Progenitor cell of endocrine pancreas (in vitro differentiated cells): ENCODE data around the gene TARBP2. TPM values are rescaled to one million over a fixed set of nuclear protein-coding genes. Genes with fewer than 3 reads are reported as not detected.
A peak's percentile ranks its signal among the peaks of the same experiment; 100 is the strongest.

Source experiments
- DNase-seq: peaks from one replicate; pipeline ENCODE4 v3.0.0; 2021; ENCODE audit warnings: low spot score; ENCODE audit not compliant: unreplicated experiment
- H3K27ac Mint-ChIP-seq: 2 replicates; pipeline ENCODE4 v1.8.0; 2021; ENCODE audit warnings: mild to moderate bottlenecking, moderate library complexity, mixed read lengths
- H3K27me3 Mint-ChIP-seq: 2 replicates; pipeline ENCODE4 v1.8.0; 2021; ENCODE audit warnings: mixed read lengths
- H3K36me3 Mint-ChIP-seq: 2 replicates; pipeline ENCODE4 v1.8.0; 2022; ENCODE audit warnings: mixed read lengths; ENCODE audit not compliant: insufficient read depth
- H3K4me1 Mint-ChIP-seq: 2 replicates; pipeline ENCODE4 v1.8.0; 2021; ENCODE audit warnings: low read depth, mixed read lengths
- H3K4me3 Mint-ChIP-seq: 2 replicates; pipeline ENCODE4 v1.8.0; 2021; ENCODE audit warnings: low read depth, mild to moderate bottlenecking, moderate library complexity, mixed read lengths
- H3K9me3 Mint-ChIP-seq: 2 replicates; pipeline ENCODE4 v1.8.0; 2021; ENCODE audit warnings: low read depth, mixed read lengths
- CTCF ChIP-seq: fragments of 200-600 bp; sonication (generic); IDR thresholded peaks from one replicate; pipeline ENCODE4 v1.5.0; 2021; ENCODE audit warnings: antibody characterized with exemption, mild to moderate bottlenecking; ENCODE audit not compliant: unreplicated experiment
- long read RNA-seq: library from polyadenylated mRNA; unstranded; transcript quantifications from one replicate; pipeline ENCODE4 v2.0.0, GENCODE V29; 2020
- total RNA-seq: library from RNA; stranded (reverse); gene quantifications from 2 replicates; pipeline ENCODE4 v1.2.1, GENCODE V29; 2021

TARBP2 gene
- 60.2 and 61.5 TPM in 2 replicates for total RNA-seq
- long read RNA-seq, transcript TARBP2-202 (9 exons, 1,402 nt), result minor isoform, 7 of 45 reads
- long read RNA-seq, transcript TARBP2-201 (9 exons, 1,867 nt), result major isoform, 20 of 45 reads
- long read RNA-seq, partial matches to known transcripts, result 3 of 45 reads
- long read RNA-seq, other reads (novel, unspliced or antisense), result 14 of 45 reads

DNA sequence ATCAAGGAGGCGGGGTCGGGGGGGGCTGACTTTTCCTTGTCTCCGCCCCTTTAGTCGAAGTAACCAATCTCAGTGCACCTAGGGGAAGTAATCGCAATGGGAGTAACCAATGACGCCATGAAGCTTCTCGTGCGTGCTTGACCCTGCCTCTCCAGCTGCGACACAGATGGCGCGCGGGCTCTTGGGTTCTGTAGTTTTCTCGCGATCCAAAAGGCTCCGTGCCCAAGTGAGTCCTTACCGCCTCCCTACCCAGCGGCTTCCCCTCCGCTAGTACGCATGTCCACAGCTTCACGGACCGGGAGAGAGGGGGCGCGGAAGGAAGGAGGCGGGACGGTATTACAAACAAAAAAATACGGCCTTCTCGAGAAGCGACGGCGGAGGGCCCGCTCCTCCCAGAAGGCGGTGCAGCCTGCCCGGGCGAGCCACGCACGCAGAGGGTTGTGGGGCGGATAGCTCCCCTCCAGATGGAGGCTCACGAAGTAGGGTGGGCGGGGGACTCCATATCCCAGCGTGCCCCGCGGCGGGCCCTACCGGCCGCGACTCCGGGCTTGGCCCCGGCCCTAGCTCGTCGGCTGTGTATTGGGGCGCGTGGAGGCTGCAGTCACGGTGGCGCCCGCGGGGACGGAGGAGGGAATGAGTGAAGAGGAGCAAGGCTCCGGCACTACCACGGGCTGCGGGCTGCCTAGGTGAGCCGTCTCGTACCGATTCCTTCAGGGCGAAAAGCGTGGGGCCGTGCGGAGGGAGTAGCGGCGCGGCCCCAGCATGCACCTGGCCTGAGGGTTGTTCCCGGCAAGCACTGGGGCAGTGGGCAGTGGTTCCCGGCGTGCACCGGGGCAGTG lies at the start of gene TARBP2:
Gene TARBP2 (plus strand): TSS at position 508 of the 839 bp plus-strand sequence. CDS start 126 bp downstream, at position 634.
- no peak for TF ChIP-seq CTCF
- H3K9me3 Mint-ChIP-seq, result no peaks in the 10 kb centered on the region
- H3K4me1 Mint-ChIP-seq, result peaks cover 22% of the 10 kb centered on the region
- H3K4me3 Mint-ChIP-seq, result peak within 1 kb of the TSS; percentile 90
- peak; percentile 94 for DNase-seq
- peak within 1 kb of the TSS; percentile 98 for H3K27ac Mint-ChIP-seq
- no peaks in the 10 kb centered on the region for H3K36me3 Mint-ChIP-seq
- no peaks in the 10 kb centered on the region for H3K27me3 Mint-ChIP-seq

GRCh38 chr12:53451661-53452158 lies 49.4 kb upstream of the TARBP2 start, which contains the start of gene PCBP2:
Gene PCBP2, plus strand, starts transcription at chr12:53452102. Its CDS starts 2,699 bp downstream, at chr12:53454801.
- H3K4me3 Mint-ChIP-seq, result peak within 1 kb of the TSS; percentile 98
- H3K27me3 Mint-ChIP-seq, result no peaks in the 10 kb centered on the region
- DNase-seq, result peak; percentile 96
- H3K36me3 Mint-ChIP-seq, result peaks cover 24% of the 10 kb centered on the region
- H3K27ac Mint-ChIP-seq, result peak within 1 kb of the TSS; percentile 100
- H3K4me1 Mint-ChIP-seq, result peaks cover 25% of the 10 kb centered on the region
- TF ChIP-seq CTCF, result peak; percentile 81
- H3K9me3 Mint-ChIP-seq, result no peaks in the 10 kb centered on the region

GRCh38 chr12:53452159-53453077 lies 48.7 kb upstream of the TARBP2 start:
- H3K9me3 Mint-ChIP-seq, result no peaks in the 10 kb centered on the region
- peak overlapping the region; percentile 98 for H3K4me3 Mint-ChIP-seq
- peak; percentile 40 for TF ChIP-seq CTCF
- H3K36me3 Mint-ChIP-seq, result peaks cover 27% of the 10 kb centered on the region
- peak; percentile 78 for DNase-seq
- peaks cover 27% of the 10 kb centered on the region for H3K4me1 Mint-ChIP-seq
- H3K27ac Mint-ChIP-seq, result peak overlapping the region; percentile 100
- no peaks in the 10 kb centered on the region for H3K27me3 Mint-ChIP-seq

GRCh38 chr12:53453953-53454640 lies 47.0 kb upstream of the TARBP2 start:
- H3K27ac Mint-ChIP-seq, result peak overlapping the region; percentile 94
- peaks cover 27% of the 10 kb centered on the region for H3K36me3 Mint-ChIP-seq
- peak overlapping the region; percentile 98 for H3K4me3 Mint-ChIP-seq

More at GRCh38 chr12:53453953-53454640, 47.0 kb upstream of the TARBP2 start:
- no peaks in the 10 kb centered on the region for H3K27me3 Mint-ChIP-seq
- TF ChIP-seq CTCF, result no peak
- no peak for DNase-seq
- H3K4me1 Mint-ChIP-seq, result peaks cover 28% of the 10 kb centered on the region
- no peaks in the 10 kb centered on the region for H3K9me3 Mint-ChIP-seq
